NCI-H2029 (cell line): ENCODE measurements around the gene ANO7.

ENCODE experiments used
- DNase-seq: peaks from one replicate; lab custom pipeline; 2025; lab: John Stamatoyannopoulos, UW

ANO7 gene

DNA sequence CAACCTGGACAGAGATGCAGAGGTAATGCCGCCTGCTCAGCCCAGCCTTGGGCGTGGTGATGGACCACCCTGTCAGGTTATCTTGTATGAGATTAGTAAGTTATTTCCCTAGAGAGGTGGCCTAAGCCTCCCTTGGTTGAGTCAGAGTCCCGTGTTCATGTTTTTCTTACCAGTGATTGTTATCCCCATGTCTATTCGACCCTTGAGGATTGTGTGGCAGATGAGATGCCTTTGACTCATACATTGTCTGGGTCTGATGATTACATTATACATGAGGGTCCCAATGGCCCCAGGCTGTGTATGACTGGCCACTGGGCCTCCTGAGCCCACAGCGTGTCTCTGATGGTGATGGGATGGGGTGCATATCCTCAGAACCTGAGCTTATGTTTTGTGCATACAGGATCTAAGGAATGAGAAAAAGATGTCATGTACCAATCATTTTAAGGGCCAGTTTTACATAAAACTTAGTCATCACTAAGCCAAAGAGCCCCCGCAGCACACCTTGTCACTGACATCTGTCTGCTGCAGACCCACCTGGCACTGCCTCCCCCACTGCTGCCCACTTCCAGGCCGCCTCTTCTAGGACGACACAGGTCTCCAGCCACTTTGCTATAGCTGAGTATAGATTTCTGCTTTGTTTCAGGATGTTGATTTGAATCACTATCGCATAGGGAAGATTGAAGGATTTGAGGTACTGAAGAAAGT is 30.5 kb upstream of the ANO7 start:
- no peak for DNase-seq

DNA sequence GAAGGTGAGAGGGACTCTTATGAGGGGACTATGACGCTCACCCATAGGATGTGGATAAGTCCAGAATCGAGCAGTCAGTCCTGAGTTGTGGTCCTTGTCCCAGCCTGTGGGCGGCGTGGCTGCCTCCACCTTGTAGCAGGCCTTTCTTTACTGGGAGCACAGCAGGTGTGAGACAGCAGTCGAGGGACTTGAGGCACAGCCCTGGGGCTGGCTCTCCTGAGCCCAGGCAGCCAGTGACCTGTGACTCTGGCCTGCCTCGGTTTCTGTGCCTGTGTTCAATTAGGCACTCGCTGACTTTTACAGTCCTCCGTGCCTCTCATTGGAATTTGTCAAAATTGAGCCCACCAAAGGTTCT is 30.0 kb upstream of the ANO7 start:
- no peak for DNase-seq

DNA sequence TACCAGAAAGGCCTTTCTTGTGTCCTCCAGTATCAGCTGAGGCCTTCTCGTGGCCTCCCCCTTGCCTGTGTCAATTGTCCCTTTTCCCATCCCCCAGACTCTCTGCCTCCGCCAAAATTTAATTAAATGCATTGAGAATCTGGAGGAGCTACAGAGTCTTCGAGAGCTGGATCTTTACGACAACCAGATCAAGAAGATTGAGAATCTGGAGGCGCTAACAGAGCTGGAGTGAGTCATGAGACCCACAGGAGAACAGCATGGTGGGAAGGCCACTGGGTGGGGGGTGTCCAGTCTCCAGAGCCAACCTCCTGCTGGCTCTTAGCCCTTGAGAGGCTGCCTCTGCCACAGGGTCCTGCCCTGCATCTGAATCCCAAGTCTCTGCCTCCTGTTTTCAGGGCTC is 29.4 kb upstream of the ANO7 start:
- DNase-seq, result no peak

GRCh38 chr2:241160318-241160717 is 28.2 kb upstream of the ANO7 start:
- DNase-seq, result no peak

DNA sequence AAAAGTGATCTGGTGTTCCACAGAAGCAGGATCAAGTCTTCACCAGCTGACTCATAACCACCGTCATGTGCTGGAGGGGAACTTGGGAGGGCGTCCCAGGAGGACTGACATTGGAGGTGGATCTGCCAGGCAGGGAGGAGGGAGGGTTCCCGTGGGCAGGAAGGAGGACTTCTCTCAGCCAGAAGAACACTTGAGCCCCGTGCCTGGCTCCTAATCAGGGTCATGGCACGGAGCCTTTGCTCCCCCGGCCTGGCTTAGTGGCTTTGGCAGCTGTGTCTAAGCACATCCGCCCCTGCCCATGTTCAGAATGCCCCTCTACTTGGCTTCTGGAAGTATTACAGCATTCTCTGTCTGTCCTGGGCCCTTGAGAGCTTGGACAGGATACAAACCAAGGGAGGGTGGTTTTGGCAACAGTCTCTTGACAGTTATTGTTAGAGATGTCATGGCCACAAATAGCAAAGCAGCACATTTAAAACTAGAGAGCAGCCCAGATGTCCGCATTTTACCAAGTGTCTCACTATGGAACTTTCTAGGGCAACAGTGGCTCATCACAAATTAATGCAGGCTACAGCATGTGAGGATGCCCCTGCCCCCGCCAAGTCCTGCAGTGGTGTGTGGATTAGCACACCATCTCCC is 26.7 kb upstream of the ANO7 start:
- DNase-seq, result peak; percentile 72

GRCh38 chr2:241163601-241164118 is 24.8 kb upstream of the ANO7 start:
- no peak for DNase-seq

DNA sequence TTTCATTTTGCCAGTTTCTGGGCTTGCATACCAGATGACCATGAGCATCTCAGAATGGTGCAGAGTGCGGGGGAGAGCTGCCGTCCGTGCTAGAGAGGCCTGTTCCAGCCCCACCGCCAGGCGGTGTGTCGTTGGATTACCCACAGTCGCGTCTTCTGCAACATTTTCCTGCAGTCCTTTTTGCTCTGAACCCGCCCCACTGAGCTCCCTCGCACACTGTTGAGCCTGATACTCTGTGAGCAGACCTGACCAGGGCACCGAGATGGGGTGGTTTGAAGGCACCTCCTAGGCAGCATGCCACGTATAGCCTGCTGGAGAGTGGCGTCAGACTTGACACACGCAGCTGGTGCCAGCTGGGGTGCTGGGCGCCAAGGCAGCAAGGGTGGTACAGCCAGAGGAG is 20.1 kb upstream of the ANO7 start:
- no peak for DNase-seq

DNA sequence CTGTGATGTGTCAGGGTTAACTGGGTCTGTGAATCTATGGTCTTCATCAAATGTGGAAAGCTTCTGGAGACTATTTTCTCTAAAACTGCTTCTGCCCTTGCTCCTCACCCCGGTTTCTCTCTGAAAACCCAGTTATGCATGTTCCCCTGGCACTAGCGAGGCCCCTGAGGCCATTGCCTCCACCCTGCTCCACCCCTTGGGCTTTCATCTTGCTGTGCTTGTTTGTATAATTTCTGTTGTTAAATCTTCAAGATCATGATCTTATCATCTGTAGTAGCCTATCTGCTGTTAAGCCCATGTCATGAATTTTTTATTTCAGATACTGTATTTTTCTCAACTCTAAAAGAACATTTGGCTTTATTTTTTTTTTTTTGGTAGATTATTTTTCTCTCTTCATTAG is 14.9 kb upstream of the ANO7 start:
- DNase-seq, result no peak

DNA sequence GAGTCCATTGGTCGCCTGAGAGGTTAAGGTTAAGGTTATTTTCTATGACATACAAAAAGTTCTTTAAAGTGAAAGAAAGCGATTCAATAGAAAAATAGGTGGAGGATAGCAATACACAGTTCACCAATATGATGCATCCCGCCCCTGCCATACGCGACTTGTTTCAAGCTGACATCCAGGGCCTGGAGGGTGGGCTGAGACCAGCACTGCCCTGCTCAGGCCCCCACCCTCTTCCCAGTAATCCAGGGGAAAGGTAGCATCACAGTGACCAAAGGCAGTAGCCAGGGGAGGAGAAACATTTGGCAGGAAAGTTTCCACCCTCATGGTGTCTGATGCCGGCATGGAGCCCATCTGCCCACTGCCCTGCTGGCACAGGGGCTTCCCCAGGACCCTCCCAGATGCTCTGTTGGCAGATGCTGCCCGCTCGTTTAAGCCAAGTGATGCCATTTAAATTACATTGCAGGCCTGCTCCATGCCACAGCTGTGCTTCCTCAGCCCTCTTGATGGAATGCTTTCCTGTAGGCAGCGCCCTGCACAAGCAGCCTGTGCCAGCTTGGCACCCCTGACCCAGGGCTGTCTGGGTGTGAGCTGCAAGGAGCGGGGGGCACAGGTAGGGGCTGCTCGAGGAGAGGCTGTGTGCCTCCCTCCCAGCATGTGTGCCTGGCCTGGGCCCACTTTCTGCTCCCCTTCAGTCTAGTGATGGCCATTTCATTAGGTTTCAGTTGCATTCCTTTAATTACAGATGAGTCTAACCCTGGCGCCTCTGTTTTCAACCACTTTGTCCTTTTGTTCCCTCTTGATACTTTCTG is 10.7 kb upstream of the ANO7 start:
- no peak for DNase-seq

- no peak for DNase-seq
Measured at GRCh38 chr2:241178961-241179360, 9.5 kb upstream of the ANO7 start.

- no peak for DNase-seq
Measured at GRCh38 chr2:241179899-241180298, 8.6 kb upstream of the ANO7 start.

- no peak for DNase-seq
Measured at GRCh38 chr2:241180495-241180894, 8.0 kb upstream of the ANO7 start.

DNA sequence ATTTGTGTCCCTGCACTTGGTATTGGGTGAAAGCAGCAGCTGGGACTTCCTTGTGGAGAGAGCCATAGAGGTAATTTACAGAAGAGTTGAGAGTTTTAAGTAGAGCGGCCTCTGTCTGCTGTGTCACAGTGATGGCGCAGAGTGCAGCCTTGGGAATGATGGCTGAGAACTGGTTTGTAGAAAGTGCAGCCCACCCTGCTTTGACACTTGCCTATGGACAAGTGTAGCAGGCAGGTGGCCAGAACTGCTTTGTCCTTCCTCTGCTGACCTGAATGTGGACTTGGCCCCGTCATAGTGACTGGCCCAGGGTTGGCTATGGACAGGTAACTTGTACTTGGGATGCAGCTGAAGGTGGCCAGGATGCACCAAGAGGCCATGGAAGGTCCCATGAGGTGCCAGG is 6.4 kb upstream of the ANO7 start:
- DNase-seq, result no peak

GRCh38 chr2:241182531-241183133 is 5.8 kb upstream of the ANO7 start:
- DNase-seq, result no peak

GRCh38 chr2:241183221-241183620 is 5.3 kb upstream of the ANO7 start:
- DNase-seq, result no peak

DNA sequence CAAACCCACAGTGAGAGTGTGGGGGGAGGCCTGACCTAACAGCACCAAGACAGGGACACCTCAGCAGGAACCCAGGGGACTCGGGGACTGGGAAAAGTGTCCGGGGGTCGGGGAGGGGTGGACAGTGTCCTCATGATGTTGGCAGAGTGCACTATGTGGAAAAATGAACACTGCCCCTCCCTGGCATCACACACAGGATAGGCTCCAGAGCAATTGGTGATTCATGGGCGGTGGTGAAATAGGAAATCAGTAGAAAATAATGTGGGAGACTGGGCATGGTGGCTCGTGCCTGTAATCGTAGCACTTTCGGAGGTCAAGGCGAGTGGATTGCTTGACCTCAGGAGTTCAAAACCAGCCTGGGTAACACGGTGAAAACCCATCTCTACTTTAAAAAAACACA is 3.6 kb upstream of the ANO7 start:
- DNase-seq, result no peak

DNA sequence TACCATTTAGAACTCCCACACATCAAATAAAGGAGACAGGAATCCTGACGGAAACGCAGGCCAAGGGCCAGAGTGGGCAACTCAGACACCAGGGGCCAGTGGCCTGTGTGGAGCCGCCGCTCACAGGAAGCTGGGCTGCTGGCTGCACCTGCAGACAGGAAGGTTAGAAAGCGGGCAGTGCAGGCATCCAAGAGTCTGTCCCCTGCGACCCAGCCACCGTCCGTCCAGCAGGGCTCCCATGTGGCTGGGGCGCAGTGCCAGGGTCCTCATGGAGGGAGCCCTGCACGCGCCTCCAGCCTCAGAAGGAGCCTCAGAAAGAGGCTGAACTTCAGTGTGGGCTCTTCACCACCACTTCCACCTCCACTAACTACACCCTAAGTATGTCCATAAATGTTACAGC is 2.5 kb upstream of the ANO7 start:
- no peak for DNase-seq

DNA sequence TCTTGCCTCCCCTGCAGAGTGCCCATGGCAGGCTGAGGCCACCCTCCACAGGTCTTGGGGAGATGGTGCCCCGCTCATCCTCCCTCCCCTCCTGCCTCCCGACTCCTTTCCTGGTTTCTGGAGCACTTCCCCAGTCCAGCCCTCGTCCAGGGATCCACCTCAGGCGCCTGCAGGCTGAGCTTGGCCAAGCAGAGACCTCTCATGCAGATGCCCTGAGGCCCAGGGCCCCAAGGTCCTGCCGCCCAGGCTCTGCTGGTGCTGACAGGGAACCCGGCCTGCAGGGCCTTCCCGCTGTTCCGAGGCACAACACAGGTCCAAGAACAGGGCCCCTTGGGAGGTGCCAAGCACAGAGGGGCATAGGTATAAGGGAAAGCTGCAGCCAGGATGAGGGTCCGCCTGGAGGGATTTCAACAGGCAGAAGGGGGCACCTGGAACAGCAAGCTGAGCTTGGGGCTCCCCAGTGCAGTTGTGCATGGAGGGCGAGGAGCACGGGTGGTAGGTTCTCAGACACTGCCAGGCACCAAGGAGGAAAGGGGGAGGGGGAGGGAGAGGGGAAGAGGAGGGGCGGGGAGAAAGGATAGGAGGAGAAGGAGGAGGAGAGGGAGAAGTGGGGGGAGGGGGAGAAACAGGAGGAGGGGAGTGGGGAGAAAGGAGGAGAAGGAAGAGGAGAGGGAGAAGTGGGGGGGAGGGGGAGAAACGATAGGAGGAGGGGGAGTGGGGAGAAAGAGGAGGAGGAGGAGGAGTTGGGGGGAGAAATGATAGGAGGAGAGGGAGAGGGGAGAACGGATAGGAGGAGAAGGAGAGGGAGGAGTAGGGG is 1.2 kb upstream of the ANO7 start:
- no peak for DNase-seq

- no peak for DNase-seq
Measured at GRCh38 chr2:241187918-241188234, 601 bp upstream of the ANO7 start.

DNA sequence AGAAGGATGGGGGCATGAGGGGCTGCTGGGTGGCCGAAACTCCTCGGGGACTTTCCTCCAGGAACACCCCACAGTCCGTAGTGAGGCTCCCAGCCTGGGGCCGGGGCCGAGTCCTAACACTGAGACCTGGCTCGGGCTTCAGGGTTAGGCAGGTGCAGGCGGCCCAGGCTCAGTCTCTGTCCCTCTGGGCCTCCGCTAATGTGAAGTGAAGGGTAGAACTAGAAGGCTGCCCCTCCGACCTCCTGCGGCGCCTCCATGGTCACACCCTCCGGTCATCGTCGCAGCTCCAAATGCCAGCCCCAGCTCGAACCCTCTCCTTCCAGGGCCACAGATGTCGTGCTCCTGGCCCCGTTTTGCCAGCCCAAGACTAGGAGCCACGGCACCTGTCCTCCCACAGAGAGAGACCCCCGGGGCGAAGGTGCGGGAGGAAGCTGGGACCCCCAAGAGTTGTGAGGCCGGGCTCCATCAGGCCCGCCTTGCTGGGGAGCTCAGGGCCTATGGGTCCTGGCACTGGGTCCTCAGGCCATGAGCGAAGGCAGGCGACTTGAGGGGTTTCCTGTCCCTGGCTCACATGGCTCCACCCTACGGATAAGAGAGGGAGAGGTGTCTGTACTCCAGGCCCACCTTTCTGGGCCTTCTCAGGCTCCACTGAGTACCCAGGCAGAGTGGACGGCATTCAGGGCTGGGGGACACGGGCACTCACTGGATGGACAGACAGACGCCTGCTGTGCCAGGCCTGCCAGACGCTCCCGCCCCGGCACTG is 797 bp downstream of the ANO7 start:
- DNase-seq, result no peak

DNA sequence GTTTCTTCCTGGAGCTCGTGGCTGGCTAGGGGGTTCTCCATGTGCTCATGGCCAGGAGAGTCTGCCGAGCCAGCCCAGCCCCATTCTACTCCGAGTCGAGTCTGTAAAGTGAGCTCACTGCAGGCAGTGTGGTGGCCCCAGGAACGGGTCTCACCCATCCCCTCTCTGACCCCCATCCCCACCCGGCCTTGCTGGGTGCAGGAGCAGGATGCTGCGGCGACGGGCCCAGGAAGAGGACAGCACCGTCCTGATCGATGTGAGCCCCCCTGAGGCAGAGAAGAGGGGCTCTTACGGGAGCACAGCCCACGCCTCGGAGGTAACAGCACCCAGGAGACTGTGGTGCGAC is 1.4 kb downstream of the ANO7 start:
- DNase-seq, result no peak
